GM21576 (cell line): Measurements from ENCODE around the gene SEC16A.

Experiments
- ATAC-seq: cut with Tn5 transposase; IDR thresholded peaks from one replicate; pipeline ENCODE4 v1.9.1; 2021; ENCODE audit warnings: mild to moderate bottlenecking, moderate library complexity; ENCODE audit not compliant: unreplicated experiment

The SEC16A gene

DNA sequence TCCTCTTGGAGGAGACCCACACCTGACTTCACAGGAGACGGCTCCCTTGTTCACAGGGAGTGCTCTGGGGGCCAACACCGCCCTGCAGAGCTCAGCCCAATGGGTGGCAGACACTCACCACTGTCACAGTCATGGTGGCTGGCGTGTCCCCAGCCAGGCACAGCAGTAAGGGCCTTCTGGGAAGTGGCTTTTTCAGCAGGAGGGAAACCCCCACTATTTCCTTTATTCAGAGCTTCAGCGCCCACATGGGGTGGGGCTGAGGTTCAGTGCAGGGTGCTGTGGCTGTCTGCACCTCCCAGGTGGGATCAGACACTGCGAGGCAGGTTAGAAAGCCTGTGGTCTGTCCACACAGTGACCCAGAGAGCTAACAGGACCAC is 79.3 kb downstream of the SEC16A start:
- no peak for ATAC-seq

- no peak for ATAC-seq
These were observed 80.8 kb downstream of the SEC16A start for GRCh38 chr9:136402067-136402466.

- no peak for ATAC-seq
These were observed 81.5 kb downstream of the SEC16A start for GRCh38 chr9:136401173-136401922.

- ATAC-seq: peak; percentile 67
These were observed 82.6 kb downstream of the SEC16A start, which contains the start of gene SNAPC4 for GRCh38 chr9:136400038-136400834. TSS of gene SNAPC4 (minus strand) at chr9:136400170. CDS start at chr9:136398428, 1,742 bp downstream.

- ATAC-seq: peak; percentile 23
These were observed 83.4 kb downstream of the SEC16A start for GRCh38 chr9:136399176-136400037.

DNA sequence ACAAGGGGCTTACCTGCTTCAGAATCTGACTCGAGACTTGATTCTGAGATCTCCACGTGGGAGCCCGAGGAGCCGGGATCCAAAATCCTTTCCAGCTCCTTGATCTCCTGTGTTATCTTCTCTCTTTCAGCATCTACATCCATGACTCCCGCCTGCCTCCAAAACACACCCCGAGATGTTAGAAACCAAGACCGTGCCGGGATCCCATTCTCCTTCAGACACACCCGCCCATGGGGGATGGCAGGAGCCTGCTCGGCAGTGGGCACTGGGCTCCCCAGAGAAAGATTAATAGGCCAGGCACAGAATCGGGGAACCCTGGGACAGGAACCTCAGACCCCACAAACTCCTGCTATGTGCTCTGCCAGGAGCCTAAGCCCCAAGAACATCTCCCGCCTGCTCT is 84.6 kb downstream of the SEC16A start:
- no peak for ATAC-seq

DNA sequence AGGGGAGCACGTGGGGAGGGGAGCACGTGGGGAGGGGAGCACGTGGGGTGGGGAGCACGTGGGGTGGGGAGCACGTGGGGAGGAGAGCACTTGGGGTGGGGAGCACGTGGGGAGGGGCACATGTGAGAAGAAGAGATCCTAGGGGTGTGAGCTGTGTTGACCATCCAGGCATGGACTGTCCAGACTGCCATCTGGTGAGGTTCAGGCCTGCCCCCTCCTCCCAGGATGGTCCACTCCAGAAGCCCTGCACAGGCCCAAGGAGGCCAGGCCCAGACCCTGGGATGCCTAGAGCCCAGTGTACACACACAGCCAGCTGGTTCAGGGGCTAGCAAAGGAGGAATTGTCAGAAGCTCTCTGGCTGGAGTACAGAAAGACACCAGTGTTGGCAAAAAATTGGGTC is 85.2 kb downstream of the SEC16A start:
- ATAC-seq: no peak

DNA sequence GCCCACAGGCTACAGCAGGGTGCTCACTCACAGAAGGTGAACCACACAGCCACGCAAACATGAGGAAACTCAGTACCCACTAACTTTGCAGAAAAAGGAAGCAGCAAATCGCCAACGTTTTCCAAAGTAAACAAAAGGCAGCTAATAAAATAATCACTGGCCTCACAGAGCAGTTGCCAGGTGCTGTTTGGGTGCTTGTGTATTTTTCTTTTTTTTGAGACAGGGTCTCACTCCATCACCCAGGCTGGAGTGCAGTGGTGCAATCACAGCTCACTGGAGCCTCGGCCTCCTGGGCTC is 86.7 kb downstream of the SEC16A start:
- ATAC-seq: no peak

DNA sequence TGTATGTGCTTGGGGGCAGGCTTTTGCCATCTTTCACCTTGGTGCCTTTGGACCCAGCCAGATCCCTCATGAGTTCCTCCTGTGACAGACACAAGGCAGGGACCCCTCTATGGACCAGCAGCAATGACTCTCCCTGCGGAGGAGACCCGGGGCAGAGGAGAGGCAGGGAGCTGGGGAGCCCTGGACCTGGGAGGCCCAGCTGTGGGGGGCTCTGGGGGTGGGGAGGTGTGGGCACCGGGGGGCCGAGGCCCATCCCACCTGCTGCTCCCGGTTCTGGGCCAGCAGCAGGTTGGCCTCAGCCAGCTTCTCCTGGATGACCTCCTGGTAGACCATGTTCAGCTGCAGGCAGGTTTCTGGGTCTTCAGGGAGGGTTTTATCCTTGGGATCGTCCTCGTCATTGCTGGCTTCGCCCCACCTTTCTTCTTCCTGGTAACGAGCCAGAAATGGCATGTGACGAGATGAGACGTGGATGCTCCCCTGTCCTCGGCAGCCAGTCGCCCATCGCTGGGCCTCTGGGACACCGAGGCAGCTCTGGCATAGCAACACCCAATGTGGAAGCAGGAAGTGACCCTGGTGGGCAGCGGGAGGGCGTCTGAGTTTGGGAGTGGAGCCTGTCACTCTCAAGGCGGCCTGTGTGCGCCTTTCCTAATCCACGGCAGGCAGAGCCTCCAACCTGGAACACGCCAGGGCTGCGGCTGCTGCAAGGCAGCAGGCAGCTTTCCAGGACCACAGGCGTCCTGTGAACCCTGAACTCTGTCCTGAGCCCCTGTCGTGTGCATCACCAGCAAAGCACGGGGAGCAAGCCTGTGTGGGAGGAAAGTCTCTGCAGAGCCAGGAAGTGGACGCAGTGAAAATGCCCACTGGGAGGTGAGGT is 87.3 kb downstream of the SEC16A start:
- ATAC-seq: no peak

DNA sequence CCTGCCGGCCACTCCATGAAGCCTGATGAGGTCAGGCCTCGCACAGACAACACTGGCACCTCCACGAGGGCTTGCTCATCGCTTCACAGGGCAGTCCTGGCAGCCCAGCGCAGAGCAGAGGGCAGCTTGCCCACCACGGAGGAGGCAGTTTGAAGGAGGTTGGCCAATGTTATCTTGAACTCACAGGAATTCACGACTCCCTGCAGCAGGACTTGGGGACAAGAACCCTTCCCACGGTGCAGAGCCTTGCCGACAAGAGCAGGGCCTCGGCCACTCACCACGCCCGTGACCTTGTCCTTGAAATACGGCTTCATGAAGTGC is 87.9 kb downstream of the SEC16A start:
- no peak for ATAC-seq

GRCh38 chr9:136394312-136395019 is 88.4 kb downstream of the SEC16A start:
- ATAC-seq: no peak

DNA sequence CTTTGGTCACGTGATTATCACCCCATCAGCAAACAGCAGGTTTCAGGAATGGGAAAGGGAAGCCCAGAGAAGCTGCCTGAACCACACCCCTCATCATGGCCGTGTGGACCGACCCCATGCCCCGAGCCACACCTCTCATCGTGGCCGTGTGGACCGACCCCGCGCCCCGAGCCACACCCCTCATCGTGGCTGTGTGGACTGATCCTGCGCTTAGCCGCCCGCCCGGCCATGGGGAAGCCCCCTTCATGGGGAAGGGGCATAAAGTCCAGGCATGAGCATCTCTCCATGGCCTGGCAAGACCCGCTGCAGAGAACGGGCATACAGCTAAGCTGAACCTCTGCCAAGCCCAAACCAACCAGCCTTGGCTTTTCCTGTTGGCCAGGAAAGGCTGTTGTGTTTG is 89.3 kb downstream of the SEC16A start:
- no peak for ATAC-seq

GRCh38 chr9:136392538-136393449 is 90.0 kb downstream of the SEC16A start:
- no peak for ATAC-seq

DNA sequence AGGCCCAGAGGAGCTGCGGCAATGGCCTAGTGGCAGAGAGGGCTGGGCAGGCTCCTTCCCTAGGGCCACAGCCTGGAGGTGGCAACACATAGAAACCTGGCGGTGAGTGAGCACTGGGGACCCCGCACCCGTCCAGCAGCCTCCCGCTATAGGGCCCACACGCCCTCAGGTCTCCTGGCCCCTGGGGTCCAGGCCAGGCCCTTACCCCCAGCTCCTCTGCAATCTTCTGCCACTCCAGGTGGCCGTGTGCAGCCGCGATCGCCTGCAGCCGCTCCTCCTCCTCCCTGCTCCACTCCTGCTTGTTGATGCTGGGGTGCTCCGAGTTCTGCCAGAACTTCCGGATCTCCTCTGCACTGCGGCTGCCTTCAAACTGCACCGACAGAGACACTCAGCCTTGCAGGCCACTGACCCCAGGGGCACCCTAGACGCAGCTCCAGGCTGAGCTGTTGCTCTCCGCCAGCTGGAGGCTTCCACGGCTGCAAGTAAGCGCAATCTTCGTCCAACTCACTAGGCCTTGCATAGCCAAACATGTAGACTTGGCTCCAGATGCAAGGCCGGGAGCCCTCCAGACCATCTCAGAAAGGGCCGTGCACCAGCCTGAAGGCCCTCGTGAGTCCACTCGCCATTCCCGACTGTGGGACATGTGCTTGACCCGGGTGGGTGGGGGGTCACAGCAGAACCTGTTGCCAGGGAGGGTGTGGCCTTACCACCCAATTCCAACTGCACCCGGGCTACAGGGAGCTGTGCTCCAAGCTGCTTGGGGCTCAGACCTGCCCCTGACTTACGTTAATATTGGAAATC is 90.9 kb downstream of the SEC16A start:
- no peak for ATAC-seq
